Colonic mucosa (tissue), 4 donors: ENCODE results near the gene SHISA9. TPM values are rescaled to one million over a fixed set of nuclear protein-coding genes. Genes with fewer than 3 reads are reported as not detected.

Source experiments
- DNase-seq: peaks from one replicate; pipeline ENCODE4 v3.0.0-alpha.2; 2020
- H3K27ac ChIP-seq: fragments of 200-600 bp; one replicate; pipeline ENCODE4 v1.8.0; 2021
- H3K27me3 ChIP-seq: fragments of 200-600 bp; one replicate; pipeline ENCODE4 v1.8.0; 2021
- H3K36me3 ChIP-seq: fragments of 200-600 bp; one replicate; pipeline ENCODE4 v1.8.0; 2021
- H3K4me1 ChIP-seq: fragments of 200-600 bp; one replicate; pipeline ENCODE4 v1.8.0; 2021; ENCODE audit warnings: mild to moderate bottlenecking
- H3K4me3 ChIP-seq: fragments of 200-600 bp; one replicate; pipeline ENCODE4 v1.8.0; 2021
- H3K9ac ChIP-seq, 2 donors: one replicate each; pipeline ENCODE4 v1.7.0; 2013; ENCODE audit warnings: control low read depth in 2 of 2, low read depth in 2 of 2, low read length in 2 of 2
- H3K9me3 ChIP-seq: fragments of 200-600 bp; one replicate; pipeline ENCODE4 v1.8.0; 2021
- CTCF ChIP-seq: fragments of 200-600 bp; IDR thresholded peaks from one replicate; pipeline ENCODE4 v1.8.0; 2022; ENCODE audit warnings: antibody characterized with exemption, mild to moderate bottlenecking
- intact Hi-C: fragments of 100-400 bp; cut with DNase I; formaldehyde crosslinking; loops from one replicate; pipeline ENCODE4 v1.14.1; 2022
- total RNA-seq, 2 donors: library from RNA; stranded (reverse); fragmentation: NEBNext Ultra II Directional in 1 of 2; extraction: Animal tissue kit (Norgen Biotek cat#: 25700) in 1 of 2; gene quantifications; one replicate each; pipeline ENCODE4 v1.2.1, GENCODE V29; 2021
- donor health status: healthy.
- donor health status: DM: no; HTN: no; CAD: no.
- donor health status: DM: no; HTN: no; CAD: no.

The SHISA9 gene
- total RNA-seq, 2 donors from 2014 or later, result 0.74 to 1.3 TPM

DNA sequence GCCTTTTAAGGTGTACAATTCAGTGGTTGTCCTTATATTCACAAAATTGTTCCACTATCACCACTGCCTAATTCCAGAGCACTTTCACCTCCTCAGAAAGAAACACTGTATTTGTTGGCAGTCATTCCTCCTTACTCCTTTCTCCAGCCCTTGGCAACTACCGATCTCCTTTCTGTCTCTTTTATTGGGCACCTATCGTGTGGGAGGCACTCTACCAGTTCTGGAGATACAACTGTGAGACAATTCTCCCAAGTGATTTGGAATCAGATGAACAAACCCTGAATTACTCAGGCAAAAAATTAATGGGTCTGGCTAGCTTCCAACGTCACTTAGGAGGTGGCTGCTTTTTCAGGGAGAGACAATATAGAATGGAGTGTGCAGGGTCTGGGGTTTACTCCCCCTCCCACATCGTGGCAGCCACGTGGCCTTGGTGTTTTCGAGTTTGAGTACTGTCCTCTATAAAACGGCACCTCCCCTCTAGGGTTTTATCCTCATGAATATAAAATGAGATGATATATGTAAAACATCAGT lies 63.9 kb downstream of the SHISA9 start:
- Histone ChIP-seq H3K9me3 (no peaks in the 10 kb centered on the region), H3K4me3 (no peak overlapping the region), H3K27ac (no peak overlapping the region), H3K9ac (no peak overlapping the region), H3K4me1 (no peaks in the 10 kb centered on the region), H3K27me3 (no peaks in the 10 kb centered on the region), H3K36me3 (no peaks in the 10 kb centered on the region)
- intact Hi-C loops, result no loop called here
- no peak for DNase-seq
- TF ChIP-seq CTCF, result no peak

DNA sequence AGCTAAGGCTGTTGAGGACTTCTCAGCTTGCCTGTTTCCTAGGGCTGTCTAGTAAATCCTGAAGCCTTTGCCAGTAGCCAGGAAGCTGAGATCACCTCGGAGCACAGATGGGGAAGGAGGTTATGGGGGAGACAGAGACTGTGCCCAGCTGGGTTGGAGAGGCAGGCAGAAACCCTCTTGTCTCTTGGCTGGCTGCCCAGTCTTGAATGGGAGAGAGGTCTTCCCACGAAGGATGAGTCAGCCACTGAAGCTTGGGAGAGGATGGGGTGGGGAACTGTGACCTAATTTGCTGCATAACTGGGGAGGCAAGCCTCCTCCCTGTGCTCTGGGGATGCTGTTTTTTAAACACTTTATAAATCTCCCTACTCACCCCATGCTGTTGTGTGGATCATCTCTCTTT lies 69.8 kb downstream of the SHISA9 start:
- no peak for DNase-seq
- Histone ChIP-seq H3K4me3 (no peak overlapping the region), H3K36me3 (no peaks in the 10 kb centered on the region), H3K27ac (no peak overlapping the region), H3K4me1 (no peaks in the 10 kb centered on the region), H3K9me3 (no peaks in the 10 kb centered on the region), H3K27me3 (no peaks in the 10 kb centered on the region), H3K9ac (no peak overlapping the region)
- intact Hi-C loops, result no loop called here
- TF ChIP-seq CTCF, result no peak

DNA sequence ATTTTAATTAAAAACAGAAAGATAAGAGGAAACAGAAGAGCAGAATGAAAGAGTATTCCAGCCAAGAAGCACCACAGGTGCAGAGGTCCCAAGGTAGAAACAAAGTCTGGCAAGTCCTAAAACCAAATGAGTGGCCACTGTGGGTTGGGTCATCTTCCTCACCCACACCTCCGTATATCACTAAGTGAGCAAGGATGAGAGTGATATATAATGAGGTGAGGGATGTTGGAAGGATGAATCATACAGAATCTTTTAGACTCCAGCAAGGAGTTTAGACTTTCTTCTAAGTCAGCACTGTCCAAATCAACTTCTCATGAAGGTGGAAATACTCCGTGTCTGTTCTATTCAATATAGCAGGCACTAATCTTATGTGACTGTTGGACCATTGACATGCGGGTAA lies 70.8 kb downstream of the SHISA9 start:
- Histone ChIP-seq H3K4me3 (no peak overlapping the region), H3K36me3 (no peaks in the 10 kb centered on the region), H3K4me1 (no peaks in the 10 kb centered on the region), H3K9ac (no peak overlapping the region), H3K27ac (no peak overlapping the region), H3K27me3 (no peaks in the 10 kb centered on the region), H3K9me3 (no peaks in the 10 kb centered on the region)
- no peak for DNase-seq
- no peak for TF ChIP-seq CTCF
- intact Hi-C loops, result no loop called here

- Histone ChIP-seq H3K36me3 (no peaks in the 10 kb centered on the region), H3K4me3 (no peak overlapping the region), H3K27me3 (no peaks in the 10 kb centered on the region), H3K4me1 (no peaks in the 10 kb centered on the region), H3K9ac (no peak overlapping the region), H3K9me3 (no peaks in the 10 kb centered on the region), H3K27ac (no peak overlapping the region)
- intact Hi-C loops, result no loop called here
- no peak for TF ChIP-seq CTCF
- DNase-seq, result no peak
Observed at GRCh38 chr16:12975766-12976165, 74.4 kb downstream of the SHISA9 start.

DNA sequence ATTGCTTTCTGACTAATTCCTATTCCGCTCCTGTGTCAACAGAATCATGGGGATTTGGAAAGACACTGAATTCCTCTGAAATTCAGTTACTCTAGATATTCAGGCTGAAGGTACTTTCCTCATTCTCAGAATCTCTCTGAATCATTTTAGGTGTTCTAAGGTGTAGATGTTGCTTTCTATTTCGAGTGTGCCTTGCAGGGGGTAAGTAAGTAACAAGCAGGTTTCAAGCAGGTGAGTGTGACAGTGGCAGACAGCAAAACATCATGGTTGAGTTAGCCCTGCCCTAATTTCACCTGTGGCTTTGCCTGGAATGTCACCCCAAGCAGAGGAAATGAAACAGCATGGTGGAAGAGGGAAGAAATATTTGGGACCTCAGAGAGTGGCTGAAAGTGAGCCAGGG lies 75.1 kb downstream of the SHISA9 start:
- Histone ChIP-seq H3K36me3 (no peaks in the 10 kb centered on the region), H3K4me3 (no peak overlapping the region), H3K4me1 (no peaks in the 10 kb centered on the region), H3K27me3 (no peaks in the 10 kb centered on the region), H3K9ac (no peak overlapping the region), H3K9me3 (no peaks in the 10 kb centered on the region), H3K27ac (no peak overlapping the region)
- intact Hi-C loops, result no loop called here
- DNase-seq, result no peak
- no peak for TF ChIP-seq CTCF

GRCh38 chr16:12976936-12977335 lies 75.5 kb downstream of the SHISA9 start:
- no peak overlapping the region for H3K27ac ChIP-seq
- H3K9me3 ChIP-seq, result no peaks in the 10 kb centered on the region
- no peak for DNase-seq
- no peak overlapping the region for H3K9ac ChIP-seq
- H3K4me3 ChIP-seq, result no peak overlapping the region
- no peaks in the 10 kb centered on the region for H3K27me3 ChIP-seq
- no peaks in the 10 kb centered on the region for H3K4me1 ChIP-seq
- no peaks in the 10 kb centered on the region for H3K36me3 ChIP-seq
- TF ChIP-seq CTCF, result no peak
- intact Hi-C loops, result no loop called here
